ENCODE measurements around the gene FAM72A.

DNA sequence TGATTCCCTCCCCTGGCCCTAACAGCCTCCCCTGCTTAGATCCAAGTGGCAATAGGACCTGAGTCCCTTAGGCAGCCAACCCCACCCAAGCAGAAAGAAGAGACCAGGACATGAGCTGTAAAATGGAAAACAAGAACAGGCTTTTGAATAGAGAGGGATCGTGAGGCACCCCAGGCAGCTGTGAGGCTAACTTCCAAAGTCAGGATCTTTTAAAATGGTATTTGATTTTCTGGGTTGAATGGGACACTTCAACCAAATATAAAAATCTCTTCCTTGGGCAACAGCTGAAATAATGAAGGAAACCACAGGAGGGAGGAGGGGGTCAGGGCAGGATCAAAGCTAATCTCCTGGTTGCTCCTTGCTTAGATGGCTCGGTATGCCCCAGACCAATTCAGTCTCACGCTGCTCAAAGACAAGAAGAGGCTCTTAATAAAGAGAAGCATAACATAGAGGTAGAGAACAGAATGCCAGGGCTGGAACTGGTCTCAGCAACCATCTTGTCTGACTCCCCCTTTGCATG is 56.8 kb downstream of the FAM72A start:
- TF ChIP-seq, protein P1, sequence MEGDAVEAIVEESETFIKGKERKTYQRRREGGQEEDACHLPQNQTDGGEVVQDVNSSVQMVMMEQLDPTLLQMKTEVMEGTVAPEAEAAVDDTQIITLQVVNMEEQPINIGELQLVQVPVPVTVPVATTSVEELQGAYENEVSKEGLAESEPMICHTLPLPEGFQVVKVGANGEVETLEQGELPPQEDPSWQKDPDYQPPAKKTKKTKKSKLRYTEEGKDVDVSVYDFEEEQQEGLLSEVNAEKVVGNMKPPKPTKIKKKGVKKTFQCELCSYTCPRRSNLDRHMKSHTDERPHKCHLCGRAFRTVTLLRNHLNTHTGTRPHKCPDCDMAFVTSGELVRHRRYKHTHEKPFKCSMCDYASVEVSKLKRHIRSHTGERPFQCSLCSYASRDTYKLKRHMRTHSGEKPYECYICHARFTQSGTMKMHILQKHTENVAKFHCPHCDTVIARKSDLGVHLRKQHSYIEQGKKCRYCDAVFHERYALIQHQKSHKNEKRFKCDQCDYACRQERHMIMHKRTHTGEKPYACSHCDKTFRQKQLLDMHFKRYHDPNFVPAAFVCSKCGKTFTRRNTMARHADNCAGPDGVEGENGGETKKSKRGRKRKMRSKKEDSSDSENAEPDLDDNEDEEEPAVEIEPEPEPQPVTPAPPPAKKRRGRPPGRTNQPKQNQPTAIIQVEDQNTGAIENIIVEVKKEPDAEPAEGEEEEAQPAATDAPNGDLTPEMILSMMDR (IDR thresholded peaks at IDR 0.05; ENCODE audit: insufficient read depth, low read depth, low read length) = no peak
- TF ChIP-seq EZH2 (IDR thresholded peaks at IDR 0.05; ENCODE audit: insufficient read depth, low read length) = no peak
